GM12864 (cell line): ENCODE results near the gene LMBR1L.
"Not testable (repeated sequence)": the region's sequence is repeated elsewhere in the genome, so short reads cannot be mapped to it uniquely, and the experiment has no call there.

ENCODE experiments used
- DNase-seq: peaks from one replicate; pipeline ENCODE4 v3.0.0-alpha.2; 2011; ENCODE audit warnings: low read depth
- H3K4me3 ChIP-seq: 2 replicates; pipeline ENCODE4 v1.5.1; 2011; ENCODE audit warnings: mild to moderate bottlenecking, low read depth, low read length, control low read depth
- CTCF ChIP-seq: IDR thresholded peaks from 2 replicates; pipeline ENCODE4 v1.5.1; 2011; ENCODE audit warnings: low read depth, mild to moderate bottlenecking, moderate library complexity, low read length, control low read depth, inconsistent platforms; ENCODE audit errors: missing control alignments

The LMBR1L gene

GRCh38 chr12:49138999-49139398 lies 28.4 kb upstream of the LMBR1L start:
- no peak for TF ChIP-seq CTCF
- DNase-seq = no peak
- H3K4me3 ChIP-seq = no peak overlapping the region

GRCh38 chr12:49138587-49138986 lies 27.9 kb upstream of the LMBR1L start:
- TF ChIP-seq CTCF = no peak
- no peak overlapping the region for H3K4me3 ChIP-seq
- DNase-seq = no peak

- no peak for TF ChIP-seq CTCF
- H3K4me3 ChIP-seq = no peak overlapping the region
- DNase-seq = no peak
Observed at GRCh38 chr12:49137476-49137875, 26.8 kb upstream of the LMBR1L start.

- DNase-seq, H3K4me3 ChIP-seq: not testable (repeated sequence)
Observed at GRCh38 chr12:49136997-49137396, 26.4 kb upstream of the LMBR1L start.

- H3K4me3 ChIP-seq = peak overlapping the region; percentile 24
- TF ChIP-seq CTCF = no peak
Observed at GRCh38 chr12:49133590-49133989, 22.9 kb upstream of the LMBR1L start.

GRCh38 chr12:49133014-49133413 lies 22.4 kb upstream of the LMBR1L start:
- peak overlapping the region; percentile 48 for H3K4me3 ChIP-seq
- TF ChIP-seq CTCF = no peak
- DNase-seq = no peak

More at GRCh38 chr12:49133590-49133989, 22.9 kb upstream of the LMBR1L start:
- DNase-seq = no peak

- no peak for TF ChIP-seq CTCF
- peak overlapping the region; percentile 48 for H3K4me3 ChIP-seq
- DNase-seq = no peak
Observed at GRCh38 chr12:49131894-49132461, 21.3 kb upstream of the LMBR1L start.
